Esophagus muscularis mucosa (tissue), 4 donors: Measurements from ENCODE around the gene CLIC4. TPM values are rescaled to one million over a fixed set of nuclear protein-coding genes. Genes with fewer than 3 reads are reported as not detected.

ENCODE experiments used
- DNase-seq: peaks from one replicate; pipeline ENCODE4 v3.0.0-alpha.2; 2017; ENCODE audit errors: extremely low spot score
- H3K27ac ChIP-seq, 4 donors: fragments of 200-600 bp; sonication (generic); replicated peaks in 1 of 4; 1 replicate in 3 of 4; 2 replicates in 1 of 4; pipeline ENCODE4 v1.5.1; 2016 to 2019; ENCODE audit warnings: mild to moderate bottlenecking in 1 of 4
- H3K27me3 ChIP-seq, 4 donors: fragments of 200-600 bp; sonication (generic); one replicate each; pipeline versions ENCODE4 v1.5.1 to v1.6.0; 2016 to 2019
- H3K36me3 ChIP-seq, 4 donors: fragments of 200-600 bp; sonication (generic); one replicate each; pipeline ENCODE4 v1.5.1; 2016 to 2019
- H3K4me1 ChIP-seq, 4 donors: fragments of 200-600 bp; sonication (generic); one replicate each; pipeline ENCODE4 v1.5.1; 2016 to 2019
- H3K4me3 ChIP-seq, 4 donors: fragments of 200-600 bp; sonication (generic); 1 replicate in 2 of 4; 2 replicates in 2 of 4; pipeline ENCODE4 v1.5.1; 2016 to 2019; ENCODE audit warnings: mild to moderate bottlenecking in 4 of 4, moderate library complexity in 1 of 4
- H3K9me3 ChIP-seq, 4 donors: fragments of 200-600 bp; sonication (generic); 1 replicate in 3 of 4; 2 replicates in 1 of 4; pipeline ENCODE4 v1.5.1; 2016 to 2019
- CTCF ChIP-seq, 3 experiments: fragments of 200-600 bp in 2 of 3; fragments of 450-650 bp in 1 of 3; sonication (generic) in 2 of 3; IDR thresholded peaks; one replicate each; pipeline ENCODE4 v1.5.1; 2017 to 2019; ENCODE audit warnings: antibody characterized with exemption in 3 of 3, mild to moderate bottlenecking in 2 of 3, moderate library complexity in 1 of 3
- EP300 ChIP-seq: sonication (generic); formaldehyde crosslinking; IDR thresholded peaks from one replicate; pipeline ENCODE4 v1.6.1; 2017; ENCODE audit warnings: antibody characterized with exemption
- POLR2A ChIP-seq: fragments of 450-650 bp; IDR thresholded peaks from one replicate; pipeline ENCODE4 v1.6.1; 2017; ENCODE audit warnings: antibody characterized with exemption, moderate library complexity, mild to moderate bottlenecking, low read depth
- POLR2AphosphoS5 ChIP-seq, 2 donors: sonication (generic); formaldehyde crosslinking; IDR thresholded peaks; one replicate each; pipeline ENCODE4 v1.6.1; 2017; ENCODE audit warnings: antibody characterized with exemption in 2 of 2
- WGBS: methylation state at CpG from one replicate; pipeline ENCODE4 v1.1.5; 2018; 5-methylcytosine and 5-hydroxymethylcytosine counted together
- intact Hi-C: fragments of 100-400 bp; cut with DNase I; formaldehyde crosslinking; loops from one replicate; pipeline ENCODE4 v1.15.1; 2023
- total RNA-seq, 4 donors: library from RNA; depleted of rRNA; stranded (reverse); fragments of >200 nt; gene quantifications; one replicate each; pipeline versions ENCODE4 v1.1.0 to v1.2.1, GENCODE V29; 2016

The CLIC4 gene
- total RNA-seq, 4 donors from 2014 or later: 375 to 606 (median 595) TPM

DNA sequence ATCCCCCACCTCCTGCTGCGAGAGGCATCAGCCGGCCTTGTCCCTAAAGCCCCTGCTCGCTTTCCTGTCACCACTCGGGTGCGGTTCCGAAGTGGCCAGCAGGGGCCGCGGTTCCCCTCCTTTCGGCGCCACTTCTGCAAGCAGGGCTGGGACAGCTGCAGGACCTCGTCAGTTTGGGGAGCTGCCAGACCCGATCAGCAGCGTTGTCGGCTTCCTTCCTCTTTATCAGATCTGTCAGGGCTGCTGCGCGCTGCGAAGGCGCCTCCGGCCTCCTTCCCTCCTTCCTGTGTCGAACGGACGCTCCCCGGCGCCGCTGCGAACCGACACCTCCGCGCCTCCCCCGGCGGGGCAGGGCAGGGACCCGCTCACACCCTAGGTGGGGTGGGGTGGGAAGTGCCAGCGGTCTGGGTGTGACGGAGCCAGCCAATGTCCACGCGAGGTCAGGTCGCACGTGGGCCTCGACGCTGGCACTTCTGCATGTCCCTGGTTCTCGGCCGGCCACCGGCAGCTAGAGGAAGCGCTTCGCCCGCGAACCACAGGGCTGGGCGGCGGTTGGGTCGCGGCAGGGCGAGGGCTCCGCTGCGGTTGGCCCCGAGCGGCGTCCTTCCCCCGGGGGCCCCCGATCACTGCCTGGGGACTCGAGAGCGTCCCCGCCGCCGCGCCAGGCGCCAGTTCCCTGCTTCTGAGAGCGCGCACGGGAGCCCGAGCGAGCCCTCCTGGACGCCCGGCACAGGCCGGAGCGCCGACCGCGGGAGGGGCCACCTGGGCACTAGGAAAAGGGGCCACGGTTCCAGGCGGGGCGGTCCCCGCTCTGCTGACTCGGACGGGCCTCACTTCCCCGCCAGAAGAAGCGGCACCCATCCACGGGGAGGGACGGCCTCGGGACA lies 103.0 kb downstream of the CLIC4 start:
- 3% methylated on average over 14 of the region's 89 CpGs for WGBS
- Histone ChIP-seq H3K36me3 (peaks cover 0 to 22% (median 11%) of the 10 kb centered on the region in 4 donors), H3K9me3 (no peaks in the 10 kb centered on the region), H3K27ac (peak overlapping the region; percentile 65 to 80 (median 74)), H3K27me3 (no peaks in the 10 kb centered on the region), H3K4me3 (peak overlapping the region; percentile 61 to 62 (median 62)), H3K4me1 (peaks cover 7 to 25% (median 20%) of the 10 kb centered on the region in 4 donors)
- intact Hi-C loops: loop anchor here (5.0 kb wide), 2 partner anchors 254 to 359 kb away; no protein-coding TSS in a partner anchor
- TF ChIP-seq EP300: no peak
- TF ChIP-seq POLR2A: no peak
- peak; percentile 67 to 77 for TF ChIP-seq POLR2AphosphoS5 (IDR thresholded peaks at IDR 0.05)
- peak; percentile 89 to 93 (median 92) for TF ChIP-seq CTCF (IDR thresholded peaks at IDR 0.05)
- DNase-seq: peak; percentile 97

- Histone ChIP-seq H3K27ac (no peak overlapping the region), H3K9me3 (no peaks in the 10 kb centered on the region), H3K4me1 (peaks cover 7 to 25% (median 20%) of the 10 kb centered on the region in 4 donors), H3K36me3 (peaks cover 0 to 17% (median 5%) of the 10 kb centered on the region in 4 donors), H3K4me3 (no peak overlapping the region), H3K27me3 (no peaks in the 10 kb centered on the region)
- no peak for DNase-seq
- WGBS: 53% methylated on average over 9 of the region's 9 CpGs
- intact Hi-C loops: loop anchor here (5.0 kb wide), 2 partner anchors 253 to 358 kb away; no protein-coding TSS in a partner anchor
- no peak for TF ChIP-seq POLR2AphosphoS5 (IDR thresholded peaks at IDR 0.05)
- peak in 1 of 3 experiments; percentile 17 for TF ChIP-seq CTCF (IDR thresholded peaks at IDR 0.05)
Observed at GRCh38 chr1:24849672-24850295, 104.5 kb downstream of the CLIC4 start.

- Histone ChIP-seq H3K27ac (no peak overlapping the region), H3K36me3 (peaks cover 0 to 11% (median 3%) of the 10 kb centered on the region in 4 donors), H3K4me1 (peaks cover 7 to 25% (median 20%) of the 10 kb centered on the region in 4 donors), H3K27me3 (no peaks in the 10 kb centered on the region), H3K9me3 (no peaks in the 10 kb centered on the region), H3K4me3 (no peak overlapping the region)
- WGBS: 62% methylated on average over 6 of the region's 6 CpGs
- no peak for TF ChIP-seq POLR2A
- TF ChIP-seq EP300: no peak
- TF ChIP-seq POLR2AphosphoS5 (IDR thresholded peaks at IDR 0.05): no peak
- no peak for TF ChIP-seq CTCF (IDR thresholded peaks at IDR 0.05)
- DNase-seq: no peak
- intact Hi-C loops: no loop called here
Observed at GRCh38 chr1:24850328-24850920, 105.2 kb downstream of the CLIC4 start.

DNA sequence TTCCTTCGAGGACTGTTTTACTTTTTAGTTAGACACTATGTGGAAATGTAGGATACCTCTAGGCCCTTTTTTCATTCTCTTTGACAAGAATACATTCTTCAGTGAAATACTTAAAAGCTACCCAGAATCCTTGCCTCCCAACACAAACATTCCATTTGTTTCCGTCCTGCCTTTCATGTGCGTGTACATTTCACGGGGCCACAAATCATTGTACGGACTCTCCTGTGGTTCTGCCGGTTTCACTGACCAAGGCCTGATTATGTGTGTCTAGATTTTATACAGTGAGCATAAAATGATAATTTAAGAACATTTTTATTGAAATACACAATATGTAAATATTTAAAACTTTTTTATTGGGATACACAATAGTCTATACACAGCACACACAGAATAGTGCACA lies 108.4 kb downstream of the CLIC4 start:
- H3K27ac ChIP-seq: no peak overlapping the region
- peaks cover 2 to 10% (median 7%) of the 10 kb centered on the region in 4 donors for H3K4me1 ChIP-seq
- no peak overlapping the region for H3K4me3 ChIP-seq
- no peak for DNase-seq
- H3K27me3 ChIP-seq: peaks cover 0 to 4% (median 0%) of the 10 kb centered on the region in 4 donors
- no peaks in the 10 kb centered on the region for H3K36me3 ChIP-seq
- intact Hi-C loops: no loop called here
- no peaks in the 10 kb centered on the region for H3K9me3 ChIP-seq
- 69% methylated on average over 6 of the region's 6 CpGs for WGBS
- TF ChIP-seq POLR2AphosphoS5 (IDR thresholded peaks at IDR 0.05): no peak
- TF ChIP-seq POLR2A: no peak
- no peak for TF ChIP-seq EP300
- no peak for TF ChIP-seq CTCF (IDR thresholded peaks at IDR 0.05)
